Epidermal melanocyte (primary cell): ENCODE results near the gene GTF2IRD1.
"Not testable (repeated sequence)": the region's sequence is repeated elsewhere in the genome, so short reads cannot be mapped to it uniquely, and the experiment has no call there.

Experiments
- DNase-seq: peaks from one replicate; pipeline ENCODE4 v3.0.0; 2011; ENCODE audit warnings: low spot score; ENCODE audit not compliant: insufficient read length

GTF2IRD1 gene, protein sequence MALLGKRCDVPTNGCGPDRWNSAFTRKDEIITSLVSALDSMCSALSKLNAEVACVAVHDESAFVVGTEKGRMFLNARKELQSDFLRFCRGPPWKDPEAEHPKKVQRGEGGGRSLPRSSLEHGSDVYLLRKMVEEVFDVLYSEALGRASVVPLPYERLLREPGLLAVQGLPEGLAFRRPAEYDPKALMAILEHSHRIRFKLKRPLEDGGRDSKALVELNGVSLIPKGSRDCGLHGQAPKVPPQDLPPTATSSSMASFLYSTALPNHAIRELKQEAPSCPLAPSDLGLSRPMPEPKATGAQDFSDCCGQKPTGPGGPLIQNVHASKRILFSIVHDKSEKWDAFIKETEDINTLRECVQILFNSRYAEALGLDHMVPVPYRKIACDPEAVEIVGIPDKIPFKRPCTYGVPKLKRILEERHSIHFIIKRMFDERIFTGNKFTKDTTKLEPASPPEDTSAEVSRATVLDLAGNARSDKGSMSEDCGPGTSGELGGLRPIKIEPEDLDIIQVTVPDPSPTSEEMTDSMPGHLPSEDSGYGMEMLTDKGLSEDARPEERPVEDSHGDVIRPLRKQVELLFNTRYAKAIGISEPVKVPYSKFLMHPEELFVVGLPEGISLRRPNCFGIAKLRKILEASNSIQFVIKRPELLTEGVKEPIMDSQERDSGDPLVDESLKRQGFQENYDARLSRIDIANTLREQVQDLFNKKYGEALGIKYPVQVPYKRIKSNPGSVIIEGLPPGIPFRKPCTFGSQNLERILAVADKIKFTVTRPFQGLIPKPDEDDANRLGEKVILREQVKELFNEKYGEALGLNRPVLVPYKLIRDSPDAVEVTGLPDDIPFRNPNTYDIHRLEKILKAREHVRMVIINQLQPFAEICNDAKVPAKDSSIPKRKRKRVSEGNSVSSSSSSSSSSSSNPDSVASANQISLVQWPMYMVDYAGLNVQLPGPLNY

DNA sequence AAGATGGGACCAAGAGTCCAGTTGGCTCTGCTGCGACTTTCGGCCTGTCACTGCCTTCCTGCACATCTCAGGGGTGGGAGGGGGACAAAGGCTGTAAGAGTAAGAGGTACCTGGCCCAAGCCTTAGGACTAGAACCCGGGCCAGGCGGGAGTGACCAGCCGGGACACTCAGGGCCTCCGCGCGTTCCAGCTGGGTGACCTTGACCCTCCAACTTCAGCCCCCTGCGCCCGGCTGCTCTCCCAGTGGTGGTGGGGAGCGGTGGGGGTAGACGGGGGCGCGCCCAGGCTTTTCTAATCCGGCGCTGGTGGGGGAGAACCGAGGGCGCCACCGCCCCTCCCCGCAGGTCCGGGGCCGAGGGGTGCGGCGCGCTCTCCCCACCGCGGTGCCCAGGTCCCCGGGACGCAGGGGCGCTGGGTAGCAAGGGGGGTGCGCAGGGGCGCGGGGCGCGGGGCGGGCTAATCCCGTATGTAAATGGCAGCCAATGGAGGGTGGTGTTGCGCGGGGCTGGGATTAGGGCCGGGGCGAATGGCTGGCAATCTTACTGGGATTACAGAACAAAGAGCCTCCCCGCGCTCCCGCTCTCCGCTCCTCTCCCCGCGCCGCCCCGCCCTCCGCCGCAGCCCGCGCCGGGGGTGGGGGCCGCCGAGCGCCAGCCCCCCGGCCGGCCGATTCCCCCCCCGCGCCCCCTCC, at the start of gene GTF2IRD1:
TSS of gene GTF2IRD1 (plus strand) at position 585 of the 690 bp plus-strand sequence. CDS start 54,175 bp downstream, outside the sequence.
- DNase-seq, result peak; percentile 77

DNA sequence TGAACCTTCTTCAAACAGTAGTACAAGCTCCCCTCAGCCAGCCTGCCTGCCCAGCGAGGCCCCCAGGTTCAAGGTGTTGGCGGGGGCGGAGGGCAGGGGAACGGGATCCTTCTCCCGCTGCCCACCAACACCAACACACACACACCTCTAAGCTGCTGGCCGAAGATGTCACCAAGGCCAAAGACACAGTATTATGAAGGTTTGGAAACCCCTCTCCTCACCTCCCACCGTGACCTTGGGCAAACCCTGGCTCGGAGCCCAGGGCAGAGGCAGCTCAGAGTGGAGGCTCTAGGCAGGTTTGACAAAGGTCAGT, 49.4 kb upstream of the GTF2IRD1 start:
- DNase-seq, result no peak

DNA sequence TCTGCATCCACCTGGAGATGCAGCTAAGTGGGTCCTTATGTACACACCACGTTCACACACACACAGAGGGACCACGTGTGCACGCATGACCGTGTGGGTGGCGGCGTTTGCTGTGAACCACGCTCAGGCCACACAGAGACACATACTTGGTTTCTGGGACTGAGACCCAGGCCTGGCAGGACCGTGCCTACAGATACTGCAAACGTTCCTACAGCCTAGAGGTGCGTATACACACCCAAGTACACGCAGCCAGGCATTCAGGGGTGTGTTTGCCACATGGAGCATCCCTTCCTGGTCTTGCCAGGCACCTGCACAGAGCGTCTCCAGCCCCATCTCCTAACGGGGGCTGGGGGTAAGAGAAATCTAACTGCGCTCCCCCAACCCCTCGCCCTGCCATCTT, 49.0 kb upstream of the GTF2IRD1 start:
- DNase-seq, result no peak

DNA sequence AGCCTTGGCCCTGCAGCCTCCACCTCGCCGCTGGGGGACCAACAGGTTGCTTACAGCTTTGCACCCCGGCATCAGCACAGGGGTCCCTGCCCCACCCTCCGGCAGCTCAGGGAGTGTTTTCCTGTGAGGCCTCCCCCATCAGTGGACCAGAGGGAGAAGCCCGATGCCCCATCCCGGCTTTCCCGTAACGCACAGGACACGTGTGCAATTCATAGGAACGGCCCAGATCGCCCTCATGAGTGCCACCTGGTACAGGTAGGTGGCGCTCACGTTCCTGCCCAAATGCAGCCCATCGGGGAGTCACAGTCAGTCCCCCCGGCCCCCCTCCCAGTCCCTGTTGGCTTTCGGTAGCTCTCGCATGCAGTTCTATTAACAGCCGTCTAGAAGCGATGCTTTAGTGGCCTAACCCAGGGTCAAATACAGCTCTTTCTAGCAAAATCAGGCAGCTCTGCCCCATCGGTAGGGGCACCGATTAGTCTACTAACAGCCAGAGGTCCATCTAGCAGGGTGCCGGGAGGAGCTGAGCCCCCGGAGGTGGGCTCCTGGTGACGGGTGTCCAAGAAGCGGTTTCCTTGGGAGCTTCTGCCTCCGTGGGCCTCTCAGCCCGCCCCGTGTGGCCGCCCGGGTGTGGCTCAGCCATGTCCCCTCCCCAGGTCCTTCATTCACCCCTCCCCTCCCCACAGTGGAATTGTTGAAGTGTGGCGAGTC, 48.4 kb upstream of the GTF2IRD1 start:
- DNase-seq, result no peak

DNA sequence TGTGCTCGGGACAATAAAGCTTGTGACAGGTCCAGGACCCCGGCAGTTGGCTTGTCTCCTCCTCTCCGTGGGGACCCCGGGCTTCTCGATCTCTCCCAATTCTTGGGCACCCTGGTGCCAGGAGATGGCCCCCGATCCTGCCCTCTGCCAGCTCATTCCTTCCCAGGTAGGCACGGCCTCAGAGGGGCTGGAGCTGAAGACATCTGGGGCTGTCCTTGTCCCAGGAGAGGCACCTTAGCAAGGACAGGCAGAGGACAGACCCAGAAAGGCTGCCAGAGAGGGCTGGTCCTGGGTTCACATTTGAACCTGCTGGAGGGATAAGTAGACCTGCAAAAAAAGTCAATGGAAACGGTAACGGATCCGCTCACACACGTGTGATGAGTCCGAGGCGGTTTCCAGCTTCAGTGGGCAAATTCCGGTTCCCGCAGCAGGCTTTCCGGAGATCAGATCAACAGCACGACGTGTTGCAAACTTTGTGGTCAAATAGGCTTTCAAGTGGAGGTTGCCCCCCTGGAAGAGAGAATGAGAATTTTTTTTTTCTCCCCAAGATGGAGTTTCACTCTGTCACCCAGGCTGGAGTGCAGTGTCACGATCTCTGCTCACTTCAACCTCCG, 47.7 kb upstream of the GTF2IRD1 start:
- no peak for DNase-seq

DNA sequence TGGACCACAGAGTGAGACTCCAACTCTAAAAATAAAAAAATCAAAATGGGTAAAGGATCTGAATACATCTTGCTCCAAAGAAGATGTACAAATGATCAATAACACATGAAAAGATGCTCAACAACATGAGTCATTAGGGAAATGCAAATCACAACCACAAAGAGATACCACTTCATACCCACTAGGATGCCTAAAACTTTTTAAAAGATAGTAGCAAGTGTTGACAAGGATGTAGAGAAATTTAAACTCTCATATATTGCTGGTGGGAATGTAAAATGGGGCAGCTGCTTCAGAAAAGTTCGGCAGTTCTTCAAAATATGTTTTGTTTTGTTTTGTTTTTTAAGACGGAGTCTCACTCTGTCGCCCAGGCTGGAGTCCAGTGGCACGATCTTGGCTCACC, 45.7 kb upstream of the GTF2IRD1 start:
- no peak for DNase-seq

DNA sequence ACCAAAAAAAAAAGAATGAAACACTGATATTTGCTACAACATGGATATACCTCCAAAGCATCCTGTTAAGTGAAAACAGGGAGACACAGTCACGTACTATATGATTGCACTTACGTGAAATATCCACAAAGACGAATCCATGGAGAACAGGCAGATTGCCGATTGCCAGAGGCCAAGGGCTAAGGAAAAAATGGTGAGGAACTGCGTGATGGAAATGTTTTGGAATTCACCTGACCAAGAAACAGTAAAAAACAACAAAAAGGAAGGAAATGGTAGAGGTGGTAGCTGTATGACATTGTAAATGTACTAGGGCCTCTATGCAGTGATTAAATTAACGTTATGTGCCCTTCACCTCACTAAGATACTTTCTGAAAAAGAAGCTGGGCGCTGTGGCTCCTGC, 44.1 kb upstream of the GTF2IRD1 start:
- no peak for DNase-seq

DNA sequence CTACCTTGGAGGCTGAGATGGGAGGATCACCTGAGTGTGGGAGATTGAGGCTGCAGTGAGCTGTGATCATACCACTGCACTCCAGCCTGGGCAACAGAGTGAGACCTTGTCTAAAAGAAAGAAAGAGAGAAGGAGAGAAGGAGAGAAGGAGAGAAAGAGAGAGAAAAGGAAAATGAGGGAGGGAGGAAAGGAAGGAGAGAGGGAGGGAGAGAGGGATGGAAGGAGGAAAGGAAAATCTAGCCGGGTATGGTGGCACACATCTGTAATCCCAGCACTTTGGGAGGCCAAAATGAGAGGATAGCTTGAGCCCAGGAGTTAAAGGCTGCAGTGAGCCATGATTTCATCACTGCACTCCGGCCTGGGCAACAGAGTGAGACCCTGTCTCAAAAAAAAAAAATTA, 42.9 kb upstream of the GTF2IRD1 start:
- no peak for DNase-seq

DNA sequence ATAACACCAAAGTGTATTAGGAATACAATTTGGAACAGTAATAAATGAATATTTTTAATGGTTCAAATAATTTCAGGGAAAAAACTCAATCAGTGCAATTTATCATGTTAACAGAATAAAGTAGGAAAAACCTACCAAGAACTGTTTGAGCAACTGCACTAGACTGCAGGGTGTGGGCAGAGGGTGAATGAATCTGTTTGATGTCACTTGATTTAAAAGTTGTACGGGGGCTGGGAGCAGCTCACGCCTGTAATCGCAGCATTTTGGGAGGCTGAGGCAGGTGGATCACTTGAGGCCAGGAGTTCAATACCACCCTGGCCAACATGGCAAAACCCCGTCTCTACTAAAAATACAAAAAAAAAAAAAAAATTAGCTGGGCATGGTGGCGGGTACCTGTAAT, 42.1 kb upstream of the GTF2IRD1 start:
- not testable (repeated sequence) for DNase-seq

DNA sequence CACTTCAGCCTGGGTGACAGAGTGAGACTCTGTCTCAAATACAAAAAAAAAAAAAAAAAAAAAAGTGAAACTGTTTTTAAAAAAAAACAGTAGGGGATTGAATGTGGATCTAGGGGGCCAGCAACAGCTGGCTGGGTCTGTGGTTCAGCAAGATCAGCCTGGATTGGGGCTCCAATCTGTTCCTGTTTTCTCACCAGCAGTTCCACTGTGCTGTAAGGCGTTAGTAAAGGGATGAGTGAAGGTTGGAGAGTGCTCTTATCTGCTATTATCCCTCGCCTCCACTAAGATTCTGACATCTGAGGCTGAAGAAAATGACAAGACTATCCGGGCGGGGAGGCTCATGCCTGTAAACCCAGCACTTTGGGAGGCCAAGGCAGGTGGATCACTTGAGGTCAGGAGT, 41.6 kb upstream of the GTF2IRD1 start:
- no peak for DNase-seq

DNA sequence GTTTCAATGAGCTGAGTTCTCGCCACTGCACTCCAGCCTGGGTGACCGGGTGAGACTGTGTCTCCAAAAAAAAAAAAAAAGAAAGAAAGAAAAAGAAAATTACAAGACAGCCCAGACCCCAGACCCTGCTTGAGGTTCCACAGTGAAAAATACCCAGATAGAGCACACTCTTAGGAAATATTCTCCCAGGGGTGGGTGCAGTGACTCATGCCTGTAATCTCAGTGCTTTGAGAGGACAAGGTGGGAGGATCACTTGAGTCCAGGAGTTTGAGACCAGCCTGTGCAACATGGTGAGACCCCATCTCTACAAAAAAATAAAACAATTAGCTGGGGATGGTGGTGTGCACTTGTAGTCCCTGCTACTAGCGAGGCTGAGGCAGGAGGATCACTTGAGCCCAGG, 41.1 kb upstream of the GTF2IRD1 start:
- no peak for DNase-seq

DNA sequence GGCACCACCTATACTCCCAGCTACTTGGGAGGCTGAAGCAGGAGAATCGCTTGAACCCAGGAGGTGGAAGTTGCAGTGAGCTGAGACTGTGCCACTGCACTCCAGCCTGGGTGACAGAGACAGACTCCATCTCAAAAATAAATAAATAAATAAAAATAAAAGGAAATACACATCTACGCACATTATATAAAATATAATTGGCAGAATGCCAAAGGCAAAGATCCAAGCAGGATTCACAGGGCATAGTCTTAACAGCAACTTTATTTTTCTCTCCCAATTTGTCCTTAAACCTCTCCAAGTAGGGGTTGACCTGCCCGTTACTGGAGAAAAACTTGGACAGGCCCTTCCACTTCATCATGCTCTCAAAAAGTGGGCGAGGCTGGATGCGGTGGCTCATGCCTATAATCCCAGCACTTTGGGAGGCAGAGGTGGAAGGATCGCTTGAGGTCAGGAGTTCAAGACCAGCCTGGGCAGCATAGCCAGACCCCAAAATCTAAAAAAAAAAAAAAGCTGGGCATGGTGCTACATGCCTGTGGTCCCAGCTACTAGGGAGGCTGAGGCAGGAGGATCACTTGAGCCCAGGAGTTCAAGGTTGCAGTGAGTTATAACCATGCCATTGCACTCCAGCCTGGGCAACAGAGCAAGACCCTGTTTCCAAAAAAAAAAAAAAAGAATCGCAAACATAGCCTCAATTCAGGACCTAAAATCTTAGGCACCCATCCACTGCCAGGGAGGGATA, 38.9 kb upstream of the GTF2IRD1 start:
- not testable (repeated sequence) for DNase-seq

DNA sequence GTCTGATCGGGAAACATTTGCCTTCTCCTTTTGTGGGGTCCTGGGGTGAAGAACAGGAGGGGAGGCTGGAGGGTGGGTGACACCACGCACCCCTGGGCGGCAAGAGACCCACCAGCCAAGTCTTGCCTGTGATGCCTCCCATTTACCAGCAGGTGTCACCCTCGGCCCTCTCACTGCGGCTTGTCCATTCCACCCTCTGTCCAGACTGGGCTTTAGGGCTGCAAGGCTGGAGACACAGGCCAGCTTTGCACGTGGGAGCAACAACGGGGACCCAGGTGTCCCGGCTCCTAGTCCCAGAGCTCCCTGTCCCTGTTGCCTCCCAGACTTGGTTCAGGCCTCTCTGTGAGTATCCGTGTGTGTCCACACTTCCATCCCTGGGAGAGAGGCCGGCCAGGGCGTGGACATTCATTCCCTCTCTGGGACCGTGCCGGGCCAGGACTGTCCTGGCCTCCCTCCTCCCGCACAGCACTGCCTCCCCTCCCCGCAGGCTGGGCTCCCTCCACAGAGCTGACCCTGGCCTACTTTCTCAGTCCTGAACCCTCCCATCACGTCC, 36.2 kb upstream of the GTF2IRD1 start:
- DNase-seq, result peak; percentile 88

DNA sequence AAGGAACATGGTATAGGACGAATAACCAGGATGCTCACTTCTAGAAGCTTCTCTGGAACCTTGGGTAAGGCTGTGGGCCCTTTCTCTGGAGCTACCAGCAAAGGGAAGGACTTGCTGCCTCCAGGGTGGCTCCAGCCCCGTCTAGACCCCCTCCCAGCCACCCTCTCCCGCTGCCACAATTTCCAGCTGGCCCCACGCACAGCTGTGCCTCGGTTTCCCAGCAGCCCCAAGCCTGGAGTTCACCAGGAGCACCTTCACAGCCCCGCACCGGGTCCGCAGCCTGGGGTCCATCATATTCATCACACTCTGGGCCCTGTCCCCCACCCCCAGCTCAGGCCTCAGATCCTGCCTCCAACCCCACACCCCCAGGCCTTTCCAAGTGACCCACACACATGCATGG, 35.6 kb upstream of the GTF2IRD1 start:
- DNase-seq, result no peak

DNA sequence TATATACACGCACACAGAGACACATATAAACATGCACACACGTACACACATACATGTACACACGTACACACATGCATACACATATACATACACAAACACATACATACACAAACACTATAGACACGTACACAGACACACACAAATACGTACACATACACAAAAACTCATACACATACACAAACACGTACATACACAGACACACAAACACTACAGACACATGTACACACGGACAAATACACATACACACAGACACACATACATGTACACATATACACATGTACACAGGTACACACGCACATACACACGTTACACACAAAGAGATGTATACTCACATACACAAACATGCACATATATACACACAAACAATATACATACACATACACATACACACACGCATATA, 35.2 kb upstream of the GTF2IRD1 start:
- no peak for DNase-seq

DNA sequence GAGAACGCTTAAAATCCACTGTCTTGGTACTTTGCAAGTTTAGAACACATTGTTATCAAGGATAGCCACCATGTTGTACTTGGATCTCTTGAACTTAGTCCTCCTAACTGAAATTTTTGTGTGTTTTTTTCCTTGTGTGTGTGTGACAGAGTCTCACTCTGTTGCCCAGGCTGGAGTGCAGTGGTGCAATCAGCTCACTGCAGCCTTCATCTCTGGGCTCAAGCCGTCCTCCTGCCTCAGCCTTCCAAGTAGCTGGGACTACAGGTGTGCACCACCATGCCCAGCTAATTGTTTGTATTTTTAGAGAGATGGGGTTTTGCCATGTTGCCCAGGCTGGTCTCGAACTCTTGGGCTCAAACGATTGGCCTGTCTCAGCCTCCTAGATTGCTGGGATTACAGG, 34.5 kb upstream of the GTF2IRD1 start:
- DNase-seq, result not testable (repeated sequence)

DNA sequence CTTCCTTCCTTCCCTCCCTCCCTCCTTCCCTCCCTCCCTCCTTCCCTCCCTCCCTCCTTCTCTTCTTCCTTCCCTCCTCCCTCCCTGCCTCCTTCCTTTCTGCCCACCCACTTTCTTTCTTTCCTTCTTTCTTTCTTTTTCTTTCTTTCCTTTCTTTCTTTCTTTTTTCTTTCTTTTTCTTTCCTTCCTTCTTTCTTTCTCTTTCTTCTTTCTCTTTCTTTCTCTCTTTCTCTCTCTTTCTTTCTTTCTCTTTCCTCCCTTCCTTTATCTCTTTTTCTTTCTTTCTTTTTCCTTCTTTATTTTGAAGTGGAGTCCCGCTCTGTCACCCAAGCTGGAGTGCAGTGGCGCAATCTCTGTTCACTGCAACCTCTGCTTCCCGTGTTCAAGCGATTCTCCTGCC, 33.7 kb upstream of the GTF2IRD1 start:
- no peak for DNase-seq

DNA sequence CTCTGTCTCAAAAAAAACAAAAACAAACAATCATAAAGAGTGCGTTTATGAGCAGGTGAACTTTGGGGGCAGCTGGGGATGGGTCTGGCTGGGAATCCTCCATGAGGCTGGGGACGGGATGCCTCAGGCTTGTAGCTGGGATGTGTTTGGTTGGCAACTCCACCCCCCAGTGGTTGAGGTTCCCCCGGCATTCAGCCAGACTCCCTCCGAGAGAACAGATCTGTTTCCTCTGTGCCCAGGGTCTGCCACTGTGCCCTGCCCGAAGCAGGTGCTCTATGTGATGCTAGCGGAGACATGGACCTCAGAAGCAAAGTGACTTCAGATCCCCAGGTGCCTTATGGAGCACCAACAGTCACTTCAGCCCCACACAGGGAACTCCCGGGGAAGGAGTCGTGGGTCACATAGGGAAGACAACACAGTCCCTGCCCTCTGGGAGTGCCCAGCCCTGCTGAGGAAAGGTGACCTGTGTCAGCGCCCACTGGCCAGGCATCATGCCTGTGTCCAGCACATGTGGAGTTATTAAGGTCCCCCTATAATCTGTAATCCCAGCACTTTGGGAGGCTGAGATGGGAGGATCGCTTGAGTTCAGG, 29.3 kb upstream of the GTF2IRD1 start:
- no peak for DNase-seq

DNA sequence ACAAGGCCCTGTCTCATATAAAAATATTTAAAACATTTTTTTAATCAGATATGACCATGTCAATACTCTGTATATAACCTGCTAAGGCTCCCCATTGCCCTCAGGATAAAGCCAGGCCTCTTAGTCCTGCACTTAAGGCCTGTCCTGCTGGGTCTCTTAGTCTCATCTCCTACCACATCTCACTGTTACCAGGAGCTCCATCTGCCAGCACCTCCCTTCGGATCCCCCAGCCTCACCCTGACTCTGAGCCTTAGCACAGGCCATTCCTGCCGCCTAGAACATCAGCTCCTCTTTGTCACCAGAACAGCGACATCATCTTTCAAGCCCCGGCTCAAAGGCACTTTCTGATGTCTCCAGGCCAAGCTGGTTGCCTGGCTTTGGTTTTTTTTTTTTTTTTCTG, 25.7 kb upstream of the GTF2IRD1 start:
- DNase-seq, result no peak
